Caco-2 (cell line): ENCODE data around the gene EFHD1. TPM values are rescaled to one million over a fixed set of nuclear protein-coding genes. Genes with fewer than 3 reads are reported as not detected.

Experiments used
- BruUV-seq: library from RNA; stranded (reverse); fragments of 400-500 nt; replicated peaks from 2 replicates; lab custom pipeline; 2021; lab: Mats Ljungman, UMichigan
- CTCF ChIA-PET: fragments of 300-600 bp; sonication (Branson Sonifier 250); formaldehyde crosslinking; loops from one replicate; lab custom pipeline; 2022; ENCODE audit warnings: antibody characterized with exemption; lab: Charles Lee
- POLR2A ChIA-PET: fragments of 300-600 bp; sonication (Branson Sonifier 250); formaldehyde crosslinking; loops from one replicate; lab custom pipeline; 2022; ENCODE audit warnings: antibody characterized with exemption; lab: Charles Lee
- DNase-seq, 2 experiments: peaks; one replicate each; pipeline versions ENCODE4 v3.0.0 to v3.0.0-alpha.2; 2020 to 2022
- H3K27me3 ChIP-seq: replicated peaks from 2 replicates; pipeline ENCODE4 v1.6.0; 2011; ENCODE audit warnings: low read length; ENCODE audit not compliant: control insufficient read depth, insufficient read depth
- H3K36me3 ChIP-seq: 2 replicates; pipeline ENCODE4 v1.5.1; 2011; ENCODE audit warnings: low read length; ENCODE audit not compliant: control insufficient read depth, insufficient read depth
- H3K4me1 ChIP-seq: fragments of 250-450 bp; sonication (Bioruptor Pico); 2 replicates; pipeline ENCODE4 v1.5.1; 2020; ENCODE audit warnings: mild to moderate bottlenecking
- H3K4me3 ChIP-seq: 2 replicates; pipeline ENCODE4 v1.5.1; 2011; ENCODE audit warnings: low read depth, mild to moderate bottlenecking, control low read depth, low read length
- H3K9me3 ChIP-seq: fragments of 250-450 bp; sonication (Bioruptor Pico); 2 replicates; pipeline ENCODE4 v1.5.1; 2020; ENCODE audit warnings: mild to moderate bottlenecking, moderate library complexity
- H3K27ac Mint-ChIP-seq: one replicate; pipeline ENCODE4 v1.8.0; 2022; ENCODE audit warnings: mixed read lengths; ENCODE audit not compliant: unreplicated experiment
- H3K27me3 Mint-ChIP-seq: one replicate; pipeline ENCODE4 v1.8.0; 2022; ENCODE audit warnings: mixed read lengths; ENCODE audit not compliant: insufficient read depth, unreplicated experiment
- H3K36me3 Mint-ChIP-seq: one replicate; pipeline ENCODE4 v1.8.0; 2022; ENCODE audit warnings: mild to moderate bottlenecking, mixed read lengths; ENCODE audit not compliant: insufficient read depth, unreplicated experiment
- H3K4me1 Mint-ChIP-seq: one replicate; pipeline ENCODE4 v1.8.0; 2022; ENCODE audit warnings: low read depth, mixed read lengths; ENCODE audit not compliant: unreplicated experiment
- H3K4me3 Mint-ChIP-seq: one replicate; pipeline ENCODE4 v1.8.0; 2022; ENCODE audit warnings: mild to moderate bottlenecking, moderate library complexity, mixed read lengths; ENCODE audit not compliant: unreplicated experiment
- H3K9me3 Mint-ChIP-seq: one replicate; pipeline ENCODE4 v1.8.0; 2022; ENCODE audit warnings: mixed read lengths; ENCODE audit not compliant: unreplicated experiment
- CTCF ChIP-seq, 2 experiments: fragments of 200-600 bp in 1 of 2; IDR thresholded peaks; 1 replicate in 1 of 2; 2 replicates in 1 of 2; pipeline versions ENCODE4 v1.5.1 to v1.8.0; 2011 to 2022; ENCODE audit warnings: antibody characterized with exemption in 1 of 2, control low read depth in 1 of 2, inconsistent platforms in 1 of 2, low read depth in 1 of 2, low read length in 1 of 2, mild to moderate bottlenecking in 1 of 2, moderate library complexity in 1 of 2; ENCODE audit not compliant: insufficient read depth in 1 of 2, severe bottlenecking in 1 of 2, unreplicated experiment in 1 of 2
- intact Hi-C: fragments of 100-400 bp; cut with micrococcal nuclease; formaldehyde crosslinking; loops from one replicate; pipeline ENCODE4 v1.10.0; 2022; ENCODE audit not compliant: unreplicated experiment
- total RNA-seq: library from RNA; stranded (reverse); gene quantifications from 2 replicates; pipeline ENCODE4 v1.2.3, GENCODE V29; 2022

Gene EFHD1
- total RNA-seq, 1 experiment from 2014 or later, result 4.2 TPM

GRCh38 chr2:232604535-232604934 lies 28.9 kb upstream of the EFHD1 start:
- Mint-ChIP-seq H3K27ac (no peak overlapping the region), H3K4me1 (no peaks in the 10 kb centered on the region), H3K9me3 (no peaks in the 10 kb centered on the region), H3K36me3 (no peaks in the 10 kb centered on the region), H3K27me3 (peaks cover 2% of the 10 kb centered on the region), H3K4me3 (no peak overlapping the region)
- DNase-seq, result no peak
- H3K27me3 ChIP-seq, result no peaks in the 10 kb centered on the region
- no peaks in the 10 kb centered on the region for H3K4me1 ChIP-seq
- intact Hi-C loops, result no loop called here
- POLR2A ChIA-PET, result no interaction called here
- no peaks in the 10 kb centered on the region for H3K36me3 ChIP-seq
- no peaks in the 10 kb centered on the region for H3K9me3 ChIP-seq
- no TSS peak for BruUV-seq
- no peak overlapping the region for H3K4me3 ChIP-seq
- CTCF ChIA-PET, result interaction anchor here (0.6 kb wide), 1 partner anchor 14 kb away, joined by 7 read pairs; no protein-coding TSS in a partner anchor
- TF ChIP-seq CTCF (IDR thresholded peaks at IDR 0.05; ENCODE audit: insufficient read depth in 1 of 2, low read depth in 1 of 2, low read length in 1 of 2, severe bottlenecking in 1 of 2, unreplicated experiment in 1 of 2), result no peak

GRCh38 chr2:232607011-232607410 lies 26.4 kb upstream of the EFHD1 start:
- no TSS peak for BruUV-seq
- Histone ChIP-seq H3K36me3 (no peaks in the 10 kb centered on the region), H3K4me1 (no peaks in the 10 kb centered on the region), H3K9me3 (no peaks in the 10 kb centered on the region), H3K4me3 (no peak overlapping the region), H3K27me3 (no peaks in the 10 kb centered on the region)
- Mint-ChIP-seq H3K27me3 (peaks cover 2% of the 10 kb centered on the region), H3K36me3 (no peaks in the 10 kb centered on the region), H3K4me1 (no peaks in the 10 kb centered on the region), H3K4me3 (no peak overlapping the region), H3K9me3 (no peaks in the 10 kb centered on the region), H3K27ac (no peak overlapping the region)
- DNase-seq, result no peak
- POLR2A ChIA-PET, result no interaction called here
- CTCF ChIA-PET, result interaction anchor here (0.7 kb wide), 1 partner anchor 68 kb away, joined by 3 read pairs; no protein-coding TSS in a partner anchor
- no peak for TF ChIP-seq CTCF (IDR thresholded peaks at IDR 0.05; ENCODE audit: insufficient read depth in 1 of 2, low read depth in 1 of 2, low read length in 1 of 2, severe bottlenecking in 1 of 2, unreplicated experiment in 1 of 2)
- intact Hi-C loops, result loop anchor here (5.0 kb wide), 1 partner anchor 645 kb away; the partner anchor contains the start of gene ATG16L1

GRCh38 chr2:232609607-232610006 lies 23.8 kb upstream of the EFHD1 start:
- Mint-ChIP-seq H3K4me3 (no peak overlapping the region), H3K36me3 (no peaks in the 10 kb centered on the region), H3K4me1 (no peaks in the 10 kb centered on the region), H3K9me3 (no peaks in the 10 kb centered on the region), H3K27ac (no peak overlapping the region), H3K27me3 (no peaks in the 10 kb centered on the region)
- CTCF ChIA-PET, result no interaction called here
- no peak for TF ChIP-seq CTCF (IDR thresholded peaks at IDR 0.05; ENCODE audit: insufficient read depth in 1 of 2, low read depth in 1 of 2, low read length in 1 of 2, severe bottlenecking in 1 of 2, unreplicated experiment in 1 of 2)
- POLR2A ChIA-PET, result no interaction called here
- H3K4me3 ChIP-seq, result no peak overlapping the region
- no peaks in the 10 kb centered on the region for H3K4me1 ChIP-seq
- no peaks in the 10 kb centered on the region for H3K27me3 ChIP-seq
- H3K36me3 ChIP-seq, result no peaks in the 10 kb centered on the region
- no TSS peak for BruUV-seq
- H3K9me3 ChIP-seq, result no peaks in the 10 kb centered on the region
- intact Hi-C loops, result loop anchor here (5.0 kb wide), 1 partner anchor 643 kb away; the partner anchor contains the start of gene ATG16L1
- DNase-seq, result no peak
